Neural progenitor cell (in vitro differentiated cells): ENCODE results near the gene MGLL.

Experiments used
- EZH2 ChIP-seq: fragments of 200-600 bp; sonication (generic); IDR thresholded peaks from 2 replicates; pipeline ENCODE4 v1.6.1; 2017; ENCODE audit warnings: antibody characterized with exemption, mild to moderate bottlenecking, moderate library complexity
- EZH2phosphoT487 ChIP-seq: fragments of 200-600 bp; sonication (generic); IDR thresholded peaks from 2 replicates; pipeline ENCODE4 v1.6.1; 2017; ENCODE audit warnings: antibody characterized with exemption
- TF ChIP-seq, protein P1 (sequence below): fragments of 200-600 bp; sonication (generic); IDR thresholded peaks from 2 replicates; pipeline ENCODE4 v1.5.1; 2017; ENCODE audit warnings: antibody characterized with exemption, mild to moderate bottlenecking

DNA sequence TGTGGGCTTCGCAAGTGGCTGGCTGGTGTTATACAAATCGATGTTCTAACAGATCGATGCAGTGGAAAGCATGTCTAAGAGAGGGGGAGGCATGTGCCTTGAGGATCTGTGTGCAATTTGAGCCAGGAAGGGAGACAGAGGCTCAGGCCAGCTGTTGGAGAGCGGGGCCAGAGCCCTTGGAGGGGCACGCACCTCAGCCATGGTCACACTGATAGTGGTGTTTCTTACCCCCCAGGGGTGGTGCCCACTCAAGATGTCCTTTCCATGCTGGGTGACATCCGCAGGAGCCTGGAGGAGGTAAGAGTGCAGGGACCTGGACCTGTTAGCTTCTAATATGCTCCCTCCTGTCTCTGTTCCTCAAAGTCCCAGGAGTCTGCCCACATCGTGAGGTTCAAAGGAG is 153.4 kb downstream of the MGLL start:
- TF ChIP-seq, protein P1, sequence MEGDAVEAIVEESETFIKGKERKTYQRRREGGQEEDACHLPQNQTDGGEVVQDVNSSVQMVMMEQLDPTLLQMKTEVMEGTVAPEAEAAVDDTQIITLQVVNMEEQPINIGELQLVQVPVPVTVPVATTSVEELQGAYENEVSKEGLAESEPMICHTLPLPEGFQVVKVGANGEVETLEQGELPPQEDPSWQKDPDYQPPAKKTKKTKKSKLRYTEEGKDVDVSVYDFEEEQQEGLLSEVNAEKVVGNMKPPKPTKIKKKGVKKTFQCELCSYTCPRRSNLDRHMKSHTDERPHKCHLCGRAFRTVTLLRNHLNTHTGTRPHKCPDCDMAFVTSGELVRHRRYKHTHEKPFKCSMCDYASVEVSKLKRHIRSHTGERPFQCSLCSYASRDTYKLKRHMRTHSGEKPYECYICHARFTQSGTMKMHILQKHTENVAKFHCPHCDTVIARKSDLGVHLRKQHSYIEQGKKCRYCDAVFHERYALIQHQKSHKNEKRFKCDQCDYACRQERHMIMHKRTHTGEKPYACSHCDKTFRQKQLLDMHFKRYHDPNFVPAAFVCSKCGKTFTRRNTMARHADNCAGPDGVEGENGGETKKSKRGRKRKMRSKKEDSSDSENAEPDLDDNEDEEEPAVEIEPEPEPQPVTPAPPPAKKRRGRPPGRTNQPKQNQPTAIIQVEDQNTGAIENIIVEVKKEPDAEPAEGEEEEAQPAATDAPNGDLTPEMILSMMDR: no peak
- TF ChIP-seq EZH2: no peak
- TF ChIP-seq EZH2phosphoT487: no peak
